Activated T-helper 1 cell treated with Interleukin-2 at 50 U/mL for 16 hours (primary cell): ENCODE measurements around the gene DNAJC3.
"Not testable (repeated sequence)": the region's sequence is repeated elsewhere in the genome, so short reads cannot be mapped to it uniquely, and the experiment has no call there.

Experiments used
- DNase-seq: peaks from one replicate; pipeline ENCODE4 v3.0.0-alpha.2; 2020; ENCODE audit warnings: low read depth

Gene DNAJC3

DNA sequence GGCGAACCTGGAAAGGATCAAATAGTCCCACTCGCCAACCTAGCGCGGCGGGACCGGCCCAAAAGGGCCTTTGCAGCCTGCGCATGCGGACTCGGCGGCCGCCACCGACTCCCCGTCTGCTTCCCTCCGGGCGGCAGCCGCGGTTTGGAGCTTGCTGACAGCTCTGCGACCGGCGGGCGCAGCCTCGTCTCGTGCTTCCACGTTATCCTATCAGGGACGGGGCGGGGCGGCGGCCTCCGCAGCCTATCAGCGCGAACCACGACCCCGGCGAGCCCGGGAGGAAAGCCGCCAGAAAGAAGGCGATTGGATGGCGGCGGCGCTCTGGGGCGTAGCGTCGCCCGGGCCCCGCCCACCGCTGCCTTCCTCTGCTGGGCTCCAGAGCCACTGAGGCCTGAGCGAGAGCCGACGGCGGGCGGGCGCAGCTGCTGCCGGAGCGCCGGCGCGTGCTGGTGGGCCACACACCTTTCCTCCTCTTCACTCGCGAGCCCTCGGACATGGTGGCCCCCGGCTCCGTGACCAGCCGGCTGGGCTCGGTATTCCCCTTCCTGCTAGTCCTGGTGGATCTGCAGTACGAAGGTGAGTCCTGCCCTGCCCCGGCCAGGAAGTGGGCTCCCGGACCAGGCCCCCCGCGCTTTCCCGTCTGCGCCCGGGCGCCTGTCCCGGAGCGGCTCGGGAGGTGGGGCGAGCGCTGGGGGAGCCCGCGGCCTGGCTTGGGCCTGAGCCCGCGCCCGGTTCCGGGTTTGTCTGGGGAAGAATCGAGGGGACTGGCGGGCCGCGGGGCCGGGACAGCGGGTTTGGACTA is at the start of gene DNAJC3:
Gene DNAJC3 (plus strand): TSS at position 378 of the 802 bp plus-strand sequence. CDS start 117 bp downstream, at position 495.
- DNase-seq = peak; percentile 97

DNA sequence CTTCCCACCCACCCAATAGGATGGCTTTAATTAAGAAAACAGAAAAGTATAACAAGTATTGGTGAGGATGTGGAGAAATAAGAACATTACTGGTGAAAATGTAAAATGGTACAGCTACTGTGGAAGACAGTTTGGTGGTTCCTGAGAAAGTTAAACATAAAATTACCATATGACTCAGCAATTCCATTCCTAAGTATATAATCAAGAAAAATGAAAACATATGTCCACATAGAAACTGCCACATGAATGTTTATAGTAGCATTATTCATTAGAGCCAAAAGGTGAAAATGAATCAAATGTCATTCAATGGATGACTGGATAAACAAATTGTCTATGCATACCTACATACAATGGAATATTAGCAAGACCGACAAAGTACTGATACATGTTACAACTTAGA is 49.3 kb upstream of the DNAJC3 start:
- DNase-seq = no peak

- DNase-seq = no peak
These were observed 48.5 kb upstream of the DNAJC3 start for GRCh38 chr13:95628488-95628887.

GRCh38 chr13:95629071-95629470 is 47.9 kb upstream of the DNAJC3 start:
- no peak for DNase-seq

GRCh38 chr13:95630593-95630992 is 46.3 kb upstream of the DNAJC3 start:
- no peak for DNase-seq

DNA sequence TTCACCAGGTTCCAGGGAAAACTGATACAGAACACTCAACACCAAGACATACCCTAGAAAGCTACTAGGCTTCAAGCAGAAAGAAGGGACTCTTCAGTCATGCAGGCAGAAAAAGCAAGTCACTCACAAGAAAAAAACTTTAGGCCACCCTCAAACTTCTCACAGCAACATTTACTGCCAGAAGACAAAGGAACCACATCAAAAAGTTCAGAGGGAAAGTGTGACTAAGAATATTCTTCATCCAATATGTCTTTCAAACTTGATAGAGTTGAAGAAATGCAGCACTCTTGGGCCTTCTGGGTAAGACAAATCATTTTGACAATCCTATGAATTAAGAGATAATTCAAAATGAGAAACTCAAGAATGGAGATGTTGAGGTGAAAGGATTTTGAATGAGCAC is 40.1 kb upstream of the DNAJC3 start:
- DNase-seq = no peak

DNA sequence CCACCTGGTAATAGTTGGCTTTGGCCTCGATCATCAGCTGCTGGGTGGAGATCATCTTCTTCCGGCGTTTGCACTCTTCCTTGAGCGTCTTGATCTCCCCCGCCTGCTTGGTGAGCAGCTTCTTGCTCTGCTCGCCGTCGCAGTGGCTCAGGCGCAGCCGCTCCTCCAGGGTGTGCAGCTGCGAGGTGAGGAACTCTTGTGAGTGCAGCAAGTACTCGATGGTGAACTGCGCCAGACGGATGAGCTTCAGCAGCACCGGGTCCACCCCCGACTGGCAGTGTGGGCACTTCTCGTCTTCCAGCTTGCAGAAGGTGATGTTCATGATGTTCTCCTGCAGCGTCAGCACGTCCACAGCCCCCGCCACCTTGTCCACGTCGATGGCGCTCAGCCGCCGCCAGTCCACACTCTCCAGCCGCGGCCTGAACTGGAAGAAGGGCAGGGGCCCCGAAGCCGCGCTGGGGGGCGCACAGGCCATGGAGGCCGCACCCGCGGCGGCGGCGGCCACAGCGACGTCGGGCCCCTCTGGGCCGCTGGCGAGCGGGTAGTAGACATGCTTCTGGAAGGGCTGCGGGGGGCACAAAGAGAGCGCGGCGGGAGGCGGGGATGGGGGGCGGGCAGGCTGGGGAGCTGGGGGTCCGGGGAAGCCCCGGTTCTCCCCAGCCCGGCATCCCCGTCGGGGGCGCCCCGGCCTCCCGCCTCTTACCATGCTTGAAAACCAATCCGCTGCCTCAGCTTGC is 35.5 kb upstream of the DNAJC3 start:
- DNase-seq = no peak

DNA sequence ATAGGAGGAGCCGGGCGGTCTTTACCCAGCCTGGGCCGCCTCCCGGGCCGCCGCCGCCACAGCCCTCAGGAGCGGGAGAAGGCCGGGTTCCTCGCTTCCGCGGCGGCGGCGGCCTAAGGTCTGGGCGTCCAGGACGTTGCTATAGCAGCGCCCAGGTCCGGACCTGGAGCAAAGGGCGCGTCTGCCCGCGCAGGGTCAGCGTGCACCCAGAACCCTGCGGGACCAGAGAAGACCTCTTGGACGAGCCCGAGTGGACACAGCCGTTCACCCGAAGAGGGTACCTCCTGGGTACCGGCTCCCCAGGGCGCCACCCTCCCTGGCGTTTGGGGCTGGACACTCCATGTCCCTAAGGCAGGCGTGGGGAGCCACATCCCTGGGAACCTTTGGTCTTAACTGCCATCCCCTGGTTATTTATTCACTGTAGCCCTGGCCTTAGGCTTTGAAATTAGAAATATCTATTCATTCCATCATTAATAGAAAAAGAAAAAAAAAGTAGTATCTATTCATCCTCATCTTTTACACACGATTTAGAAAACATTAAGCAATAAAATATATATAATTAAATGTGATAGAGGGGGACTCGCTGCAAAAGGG is 34.8 kb upstream of the DNAJC3 start:
- no peak for DNase-seq

DNA sequence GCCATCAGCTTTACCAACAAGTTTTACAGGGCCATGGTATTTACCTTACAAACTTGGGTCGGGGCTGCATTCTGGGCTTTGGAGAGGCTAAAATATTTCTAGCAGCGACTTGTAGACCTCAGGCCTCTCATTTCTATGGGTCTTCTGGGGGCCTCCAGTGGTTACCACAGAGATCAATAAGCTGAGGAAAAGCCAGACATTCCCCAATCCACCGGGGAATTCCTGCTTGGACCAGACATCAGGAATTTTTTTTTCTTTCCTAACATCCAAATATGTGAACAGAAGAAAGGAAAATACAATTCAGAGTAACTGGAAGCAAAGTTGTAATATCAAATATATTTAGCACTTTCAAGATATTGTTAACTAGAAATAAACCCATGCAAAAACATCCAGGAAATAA is 33.9 kb upstream of the DNAJC3 start:
- DNase-seq = no peak

DNA sequence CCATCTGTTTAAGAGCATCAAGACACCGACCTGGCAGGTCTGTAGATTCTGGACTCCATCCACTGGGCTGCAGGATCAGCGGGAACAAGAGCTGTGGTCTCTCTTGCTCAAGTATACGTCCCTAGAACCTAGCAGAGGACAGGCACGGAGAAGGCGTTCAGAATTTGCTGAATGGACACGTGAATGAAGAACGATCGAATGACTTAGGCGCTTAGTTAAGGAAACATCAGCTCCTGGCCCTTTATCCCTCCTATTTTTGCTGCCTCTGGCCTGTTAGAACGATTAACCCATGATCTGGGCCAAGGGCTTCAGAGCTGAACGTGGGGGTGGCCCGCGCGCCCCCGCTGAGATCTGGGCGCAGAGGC is 33.4 kb upstream of the DNAJC3 start:
- no peak for DNase-seq

GRCh38 chr13:95643936-95644598 is 32.9 kb upstream of the DNAJC3 start:
- no peak for DNase-seq

DNA sequence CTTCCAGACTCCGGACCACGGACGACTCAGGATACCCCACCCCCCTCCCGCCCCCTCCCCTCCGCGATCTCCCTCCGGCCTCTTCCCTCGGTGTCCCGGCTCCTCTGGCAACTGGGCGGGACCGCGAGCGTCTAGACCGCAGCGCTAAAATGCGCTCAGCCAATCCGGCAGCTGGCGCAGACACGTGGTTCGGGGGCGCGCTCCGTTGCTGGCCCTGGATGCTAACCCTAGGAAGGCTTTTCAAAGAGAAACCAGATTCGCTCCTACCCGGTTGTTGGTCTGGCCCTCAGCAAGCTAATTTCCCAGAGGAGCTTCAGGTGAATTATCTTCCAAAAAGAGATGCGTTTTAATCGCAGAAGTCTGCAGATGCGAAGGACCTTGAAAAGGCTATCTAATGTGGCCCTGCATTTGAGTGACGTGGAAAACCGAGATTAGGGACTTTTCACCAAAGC is 32.3 kb upstream of the DNAJC3 start, which contains the start of gene DZIP1:
Gene DZIP1 (minus strand): TSS at position 106 of the 452 bp plus-strand sequence. CDS start 2,677 bp downstream, outside the sequence.
- no peak for DNase-seq

DNA sequence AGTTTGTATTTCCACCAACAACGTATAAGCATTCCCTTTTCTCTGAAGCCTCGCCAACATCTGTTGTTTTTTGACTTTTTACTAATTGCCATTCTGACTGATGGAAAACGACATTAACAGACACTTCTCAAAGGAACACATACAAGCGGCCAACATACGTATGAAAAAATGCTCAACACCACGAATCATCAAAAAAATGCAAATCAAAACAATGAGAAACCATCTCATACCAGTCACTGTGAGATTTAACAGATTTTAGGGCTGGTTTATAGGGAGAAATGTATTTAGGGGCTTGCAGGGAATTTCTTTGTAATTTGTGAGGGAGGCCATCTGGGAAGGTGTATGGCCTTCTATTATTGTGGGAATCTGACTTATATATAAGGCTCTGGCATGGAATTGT is 29.6 kb upstream of the DNAJC3 start:
- DNase-seq = no peak

DNA sequence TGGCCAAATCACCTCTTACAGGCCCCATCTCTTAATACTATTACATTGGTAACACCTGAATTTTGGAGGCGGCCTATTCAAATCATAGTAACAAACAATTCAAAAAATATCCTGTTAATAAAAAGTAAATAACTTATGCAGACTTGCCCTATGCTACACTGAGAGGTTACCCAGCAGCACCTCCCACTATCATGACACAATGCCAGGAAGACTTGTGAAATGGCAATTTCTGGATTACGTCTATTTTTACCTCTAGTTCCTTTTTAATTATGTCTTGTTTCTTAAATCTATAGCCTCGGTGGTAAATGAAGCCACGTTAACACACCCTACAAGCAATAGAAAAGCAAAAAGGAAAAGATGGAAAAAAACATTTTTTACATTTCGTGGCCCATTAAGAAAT is 26.2 kb upstream of the DNAJC3 start:
- no peak for DNase-seq

GRCh38 chr13:95652244-95652764 is 24.6 kb upstream of the DNAJC3 start:
- DNase-seq = no peak

- DNase-seq = no peak
These were observed 24.1 kb upstream of the DNAJC3 start for GRCh38 chr13:95652821-95653220.

GRCh38 chr13:95656386-95657015 is 20.4 kb upstream of the DNAJC3 start:
- no peak for DNase-seq

- DNase-seq = no peak
These were observed 17.4 kb upstream of the DNAJC3 start for GRCh38 chr13:95659500-95659899.

DNA sequence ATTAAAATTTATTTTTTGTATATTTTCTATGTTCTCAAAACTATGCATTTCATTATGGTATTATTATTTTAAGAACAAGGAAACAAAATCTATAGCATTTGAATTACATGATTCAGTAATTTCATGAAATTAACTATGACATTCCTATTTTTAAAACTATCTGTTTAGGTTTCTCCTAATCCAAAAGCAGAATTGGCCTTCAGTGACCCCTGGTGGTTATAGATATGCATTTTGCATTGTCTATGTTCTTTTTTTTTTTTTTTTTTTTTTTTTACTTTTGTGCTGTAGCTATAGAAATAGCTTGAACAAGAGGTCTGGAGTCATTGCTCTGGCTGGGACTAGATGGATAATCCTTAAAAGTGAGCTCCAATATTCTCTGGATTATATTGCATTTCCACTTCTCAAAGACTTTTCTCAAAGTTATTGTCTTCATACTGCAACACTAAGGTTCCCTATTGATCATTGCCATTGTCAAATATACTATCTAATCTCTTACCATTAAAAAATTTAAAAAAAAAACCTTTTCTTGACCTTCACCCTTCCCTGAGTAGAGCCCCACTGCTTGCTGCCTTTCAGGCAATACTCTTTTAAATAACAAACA is 15.9 kb upstream of the DNAJC3 start:
- no peak for DNase-seq

DNA sequence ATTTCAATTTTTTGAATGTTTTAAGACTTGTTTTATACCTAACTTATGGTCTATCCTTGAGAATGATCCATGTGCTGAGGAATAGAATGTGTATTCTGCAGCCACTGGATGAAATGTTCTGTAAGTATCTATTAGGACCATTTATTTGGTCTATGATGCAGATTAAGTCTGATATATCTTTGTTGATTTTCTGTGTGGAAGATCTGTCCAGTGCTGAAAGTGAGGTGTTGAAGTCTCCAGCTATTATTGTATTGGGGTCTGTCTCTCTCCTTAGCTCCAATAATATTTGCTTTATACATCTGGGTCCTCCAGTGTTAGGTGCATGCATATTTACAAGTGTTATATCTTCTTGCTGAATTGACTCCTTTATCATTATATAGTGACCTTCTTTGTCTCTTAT is 9.7 kb upstream of the DNAJC3 start:
- DNase-seq = not testable (repeated sequence)

GRCh38 chr13:95671597-95671996 is 5.3 kb upstream of the DNAJC3 start:
- no peak for DNase-seq
